Measurements from ENCODE around the gene FAM241A.

DNA sequence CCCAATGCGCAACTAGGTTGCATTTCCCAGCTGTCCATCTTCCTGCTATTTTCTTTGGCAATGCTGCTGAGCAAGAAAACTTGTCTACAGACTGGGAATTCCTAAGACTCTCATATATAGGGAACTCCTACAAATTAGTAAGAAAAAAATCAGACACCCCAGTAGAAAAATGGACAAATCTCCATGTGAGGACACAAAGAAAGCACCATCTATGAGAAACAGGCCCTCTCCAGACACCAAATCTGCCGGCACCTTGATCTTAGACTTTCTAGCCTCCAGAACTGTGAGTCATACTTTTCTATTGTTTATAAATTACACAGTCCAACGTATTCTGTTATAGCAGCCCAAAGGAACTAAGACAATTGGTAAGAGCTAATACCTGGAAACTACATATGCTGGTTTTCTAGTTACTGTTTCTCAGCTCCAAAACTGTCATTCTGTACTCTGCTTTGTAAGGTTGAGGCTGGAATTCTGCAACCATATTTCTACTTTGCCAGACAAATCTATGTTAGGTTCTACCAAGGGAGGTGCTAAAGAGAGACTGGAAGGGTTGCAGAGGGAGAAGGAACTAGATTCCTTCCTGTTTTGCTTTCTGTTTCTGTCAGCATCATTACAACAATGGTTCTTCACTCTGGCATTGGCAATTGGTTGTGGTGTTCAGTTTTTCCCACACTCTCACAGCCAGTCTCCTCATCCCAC lies 35.7 kb upstream of the FAM241A start:
- TF ChIP-seq YY1 (IDR thresholded peaks at IDR 0.05; ENCODE audit: insufficient read depth, insufficient replicate concordance, low read depth, low read length) (no peak), SAP130 (CRISPR knock-in tag; IDR thresholded peaks at IDR 0.05; ENCODE audit: low read depth) (no peak), FLYWCH1 (CRISPR knock-in tag; IDR thresholded peaks at IDR 0.05) (no peak), HMG20A (CRISPR knock-in tag; IDR thresholded peaks at IDR 0.05; ENCODE audit: borderline replicate concordance) (no peak), PHF21A (CRISPR knock-in tag; IDR thresholded peaks at IDR 0.05) (no peak)

Data from HepG2 (cell line).